ENCODE measurements around the gene CORO6. TPM values are rescaled to one million over a fixed set of nuclear protein-coding genes. Genes with fewer than 3 reads are reported as not detected.

Gene CORO6
- total RNA-seq, 1 experiment from 2014 or later = 2.3 TPM

DNA sequence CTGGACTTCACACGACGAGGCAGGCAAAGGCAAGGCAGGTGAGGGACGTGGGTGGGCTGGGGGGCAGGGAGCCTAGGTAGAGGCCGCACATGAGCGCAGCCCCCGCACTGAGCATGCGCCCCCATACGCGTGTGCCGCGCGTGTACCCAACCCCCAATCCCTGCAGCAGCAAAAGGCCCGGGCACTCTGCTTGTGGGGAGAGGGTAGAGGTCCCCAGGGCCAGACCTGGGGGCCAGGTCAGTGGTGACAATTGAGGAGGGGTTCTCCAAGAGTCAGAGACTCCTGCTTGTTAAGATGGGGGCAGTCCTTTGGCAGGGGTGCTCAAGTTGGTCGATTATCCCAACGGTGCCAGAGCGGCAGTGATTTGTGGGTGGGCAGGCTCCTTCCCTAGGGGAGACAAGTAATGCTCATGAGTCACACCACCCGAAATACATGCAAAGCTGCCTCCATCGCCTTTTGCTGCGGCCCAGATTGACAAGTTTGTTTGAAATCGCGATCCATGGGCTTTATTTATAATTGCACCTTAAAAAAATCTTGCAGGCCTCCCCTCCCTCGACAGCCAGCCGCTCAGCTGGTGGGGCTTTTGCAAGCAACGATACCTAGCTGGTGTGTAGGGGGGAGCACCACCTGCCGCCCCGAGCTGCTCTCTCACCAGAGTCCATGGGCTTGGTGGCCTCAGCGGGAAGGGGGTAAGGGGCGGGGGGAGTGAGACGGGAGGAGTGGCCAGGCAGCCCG, 32.1 kb downstream of the CORO6 start:
- peak overlapping the region in 2 of 3 experiments; percentile 83 to 87; a peak in 3 of 7 replicates for H3K27ac Mint-ChIP-seq
- H3K27ac ChIP-seq (ENCODE audit: insufficient read length, low read depth, low read length) = no peak overlapping the region

More for the DNA sequence above, 32.1 kb downstream of the CORO6 start:
- no peak overlapping the region for H2BK120ac ChIP-seq (ENCODE audit: low read depth, low read length, poor library complexity, severe bottlenecking)
- H3K9me3 ChIP-seq (ENCODE audit: control insufficient read depth, low read depth, low read length) = no peaks in the 10 kb centered on the region
- H2BK12ac ChIP-seq (ENCODE audit: insufficient read length, low read depth, low read length) = no peak overlapping the region
- H3K56ac ChIP-seq (ENCODE audit: insufficient read length, low read depth, low read length) = no peak overlapping the region
- no peak overlapping the region for H3T11ph ChIP-seq (ENCODE audit: low read length)
- Mint-ChIP-seq H3K27me3 (ENCODE audit: low read depth) (peaks cover 5% of the 10 kb centered on the region), H3K4me1 (peaks cover 42 to 61% of the 10 kb centered on the region in 2 experiments), H3K4me3 (peak overlapping the region; percentile 81 to 90), H3K36me3 (ENCODE audit: insufficient read depth in 1 of 3, low read depth in 3 of 3) (peaks cover 0 to 1% (median 0%) of the 10 kb centered on the region in 3 experiments; a peak in 1 of 7 replicates), H3K9me3 (no peaks in the 10 kb centered on the region)
- peaks cover 7% of the 10 kb centered on the region; the same call in 1 of the 2 replicates for H3K4me1 ChIP-seq (ENCODE audit: insufficient read depth, low read length)
- H4K20me1 ChIP-seq (ENCODE audit: control insufficient read depth, insufficient read depth, insufficient read length) = no peaks in the 10 kb centered on the region
- H2BK20ac ChIP-seq (ENCODE audit: low read depth, low read length, poor library complexity, severe bottlenecking) = no peak overlapping the region
- H2BK15ac ChIP-seq (ENCODE audit: low read depth, low read length) = no peak overlapping the region
- no peak overlapping the region for H4K8ac ChIP-seq (replicated peaks; ENCODE audit: insufficient read length, low read depth, low read length)
- H4K91ac ChIP-seq (ENCODE audit: insufficient read length, low read depth, low read length) = no peak overlapping the region
- H3K79me2 ChIP-seq (ENCODE audit: insufficient read depth, low read length) = peaks cover 20% of the 10 kb centered on the region; the same call in 1 of the 2 replicates
- peak overlapping the region; percentile 69 for H3K4me2 ChIP-seq (ENCODE audit: insufficient read depth, insufficient read length, low read length)
- no peak overlapping the region for H3K4ac ChIP-seq (ENCODE audit: low read depth, low read length)
- no peak overlapping the region for H3K9ac ChIP-seq (ENCODE audit: extremely low read depth, insufficient read length, low read length)
- H3K23ac ChIP-seq (ENCODE audit: insufficient read length, low read depth, low read length) = no peak overlapping the region
- H4K5ac ChIP-seq (ENCODE audit: insufficient read length, low read depth, low read length) = no peak overlapping the region
- no peak overlapping the region for H2BK5ac ChIP-seq (ENCODE audit: insufficient read length, low read length)
- no peak overlapping the region for H2AK5ac ChIP-seq (ENCODE audit: insufficient read length, low read length)
- no CpG with 5 or more reads among the region's 30 CpGs for WGBS (ENCODE audit: extremely low coverage, insufficient read length, low lambda C conversion rate)
- H3K27me3 ChIP-seq (ENCODE audit: insufficient read depth, low read length) = no peaks in the 10 kb centered on the region
- H2AFZ ChIP-seq (ENCODE audit: low read length) = no peak overlapping the region
- peaks cover 3% of the 10 kb centered on the region for H3K79me1 ChIP-seq (ENCODE audit: insufficient read depth, low read depth, low read length, poor library complexity, severe bottlenecking)
- TF ChIP-seq, protein P1, sequence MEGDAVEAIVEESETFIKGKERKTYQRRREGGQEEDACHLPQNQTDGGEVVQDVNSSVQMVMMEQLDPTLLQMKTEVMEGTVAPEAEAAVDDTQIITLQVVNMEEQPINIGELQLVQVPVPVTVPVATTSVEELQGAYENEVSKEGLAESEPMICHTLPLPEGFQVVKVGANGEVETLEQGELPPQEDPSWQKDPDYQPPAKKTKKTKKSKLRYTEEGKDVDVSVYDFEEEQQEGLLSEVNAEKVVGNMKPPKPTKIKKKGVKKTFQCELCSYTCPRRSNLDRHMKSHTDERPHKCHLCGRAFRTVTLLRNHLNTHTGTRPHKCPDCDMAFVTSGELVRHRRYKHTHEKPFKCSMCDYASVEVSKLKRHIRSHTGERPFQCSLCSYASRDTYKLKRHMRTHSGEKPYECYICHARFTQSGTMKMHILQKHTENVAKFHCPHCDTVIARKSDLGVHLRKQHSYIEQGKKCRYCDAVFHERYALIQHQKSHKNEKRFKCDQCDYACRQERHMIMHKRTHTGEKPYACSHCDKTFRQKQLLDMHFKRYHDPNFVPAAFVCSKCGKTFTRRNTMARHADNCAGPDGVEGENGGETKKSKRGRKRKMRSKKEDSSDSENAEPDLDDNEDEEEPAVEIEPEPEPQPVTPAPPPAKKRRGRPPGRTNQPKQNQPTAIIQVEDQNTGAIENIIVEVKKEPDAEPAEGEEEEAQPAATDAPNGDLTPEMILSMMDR (conservative IDR thresholded peaks at IDR 0.05) = no peak
- no peak overlapping the region for H3K14ac ChIP-seq (ENCODE audit: insufficient read depth, low read length)
- H3K23me2 ChIP-seq (ENCODE audit: insufficient read length, low read depth, low read length, poor library complexity, severe bottlenecking) = peaks cover 37% of the 10 kb centered on the region
- peak; percentile 78 for DNase-seq
- H3K18ac ChIP-seq (ENCODE audit: insufficient read length, low read depth, low read length) = no peak overlapping the region
